Stimulated activated CD8-positive, alpha-beta memory T cell treated with anti-CD3 and anti-CD28 coated beads, Interleukin-4, amount 100 ng/mL, for 4 hours (primary cell): ENCODE measurements around the gene CHD5.

Source experiments
- DNase-seq, 2 donors: peaks; one replicate each; pipeline ENCODE4 v3.0.0-alpha.2; 2020; ENCODE audit warnings: low read depth in 2 of 2, low spot score in 1 of 2

Gene CHD5

DNA sequence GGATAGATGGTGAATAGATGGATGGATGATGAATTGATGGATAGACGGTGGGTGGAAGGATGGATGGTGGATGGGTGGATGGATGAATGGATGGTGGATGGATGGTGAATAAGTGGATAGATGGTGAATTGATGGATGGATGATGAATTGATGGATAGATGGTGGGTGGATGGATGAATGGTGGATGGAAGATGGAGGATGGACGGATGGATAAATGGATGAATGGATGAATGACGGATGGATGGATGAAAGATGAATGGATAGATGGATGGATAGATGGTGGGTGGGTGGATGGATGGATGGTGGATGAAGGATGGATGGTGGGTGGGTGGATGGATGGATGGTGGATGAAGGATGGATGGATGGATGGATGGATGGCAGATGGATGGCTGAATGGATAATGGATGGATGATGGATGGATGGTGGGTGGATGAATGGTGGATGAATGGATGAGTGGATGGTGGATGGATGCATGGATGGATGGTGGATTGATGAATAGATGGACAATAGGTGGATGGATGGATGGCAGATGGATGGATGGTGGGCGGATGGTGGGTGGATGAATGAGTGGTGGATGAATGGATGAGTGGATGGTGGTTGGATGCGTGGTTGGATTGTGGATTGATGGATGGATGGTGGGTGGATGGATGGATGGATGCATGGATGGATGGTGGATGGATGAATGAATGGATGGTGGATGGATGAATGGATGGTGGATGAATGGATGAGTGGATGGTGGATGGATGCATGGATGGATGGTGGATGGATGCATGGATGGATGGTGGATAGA is 5.3 kb downstream of the CHD5 start:
- DNase-seq, result no peak

DNA sequence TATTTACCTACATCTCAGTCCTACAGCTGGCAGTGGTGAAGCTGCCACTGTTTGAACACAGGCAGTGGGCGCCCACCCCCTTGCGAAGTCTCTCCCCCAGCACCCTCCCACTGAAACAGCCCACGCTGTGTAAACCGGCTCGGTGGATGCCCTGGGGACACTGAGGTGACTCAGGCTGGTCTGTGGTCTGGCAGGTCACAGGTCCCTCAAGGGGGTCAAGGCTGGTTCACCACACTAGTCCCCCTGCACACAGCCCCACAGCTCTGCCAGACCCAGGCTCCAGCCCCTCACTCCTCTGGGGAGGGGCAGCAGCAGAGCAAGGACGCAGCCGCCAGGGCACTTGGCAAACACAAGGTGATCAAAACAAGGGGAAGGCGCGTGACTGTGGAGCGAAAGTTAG is 7.6 kb downstream of the CHD5 start:
- no peak for DNase-seq

DNA sequence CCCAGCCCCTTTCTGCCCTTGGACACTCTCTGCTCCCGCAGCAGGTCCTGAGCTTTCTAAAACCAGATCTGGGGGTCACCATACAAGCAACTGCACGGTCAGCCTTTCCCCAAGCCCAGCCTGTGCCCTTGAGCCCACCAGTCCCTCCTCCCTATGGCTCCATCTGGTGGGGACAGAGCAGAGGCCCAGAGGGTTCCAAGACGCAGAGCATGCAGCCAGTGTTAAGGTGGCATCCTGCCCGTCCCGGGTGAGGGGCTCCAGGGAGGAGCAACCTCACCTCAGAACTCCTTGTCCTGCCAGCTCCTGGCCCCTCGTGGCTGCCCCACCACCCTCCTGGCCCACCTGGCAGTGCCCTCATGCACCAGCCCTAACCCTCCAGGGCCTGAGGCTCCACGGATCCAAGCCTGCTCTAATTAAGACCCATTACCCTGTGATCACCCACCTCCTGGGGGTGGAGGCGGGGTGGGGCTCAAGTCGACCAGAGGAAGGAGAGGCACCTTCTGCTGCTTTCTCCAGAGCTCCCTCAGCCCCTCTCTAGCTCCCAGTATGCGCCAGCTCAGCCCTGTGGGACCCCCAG is 8.5 kb downstream of the CHD5 start:
- no peak for DNase-seq

DNA sequence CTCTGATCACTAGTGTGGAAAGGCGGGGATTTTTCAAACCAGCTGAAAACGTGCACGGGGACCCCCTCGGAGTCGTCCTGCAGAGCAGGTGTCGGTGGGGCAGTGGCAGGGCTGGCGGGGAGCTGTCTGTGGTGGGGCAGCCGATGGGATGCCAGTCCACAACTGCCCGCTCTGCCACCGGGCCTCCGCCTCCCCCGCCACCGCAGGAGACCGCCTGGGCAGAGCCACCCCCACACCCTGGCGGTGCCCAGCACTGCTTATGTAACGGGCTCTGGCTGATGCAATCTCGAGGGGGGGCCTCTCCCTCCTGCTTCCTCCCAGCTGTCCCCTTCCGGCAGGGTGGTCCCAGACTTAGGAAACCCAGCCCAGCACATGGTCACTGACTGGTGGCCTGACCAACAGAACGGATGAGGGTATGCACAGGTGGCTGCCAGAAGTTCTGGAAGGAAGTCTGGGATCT is 9.3 kb downstream of the CHD5 start:
- DNase-seq, result no peak

DNA sequence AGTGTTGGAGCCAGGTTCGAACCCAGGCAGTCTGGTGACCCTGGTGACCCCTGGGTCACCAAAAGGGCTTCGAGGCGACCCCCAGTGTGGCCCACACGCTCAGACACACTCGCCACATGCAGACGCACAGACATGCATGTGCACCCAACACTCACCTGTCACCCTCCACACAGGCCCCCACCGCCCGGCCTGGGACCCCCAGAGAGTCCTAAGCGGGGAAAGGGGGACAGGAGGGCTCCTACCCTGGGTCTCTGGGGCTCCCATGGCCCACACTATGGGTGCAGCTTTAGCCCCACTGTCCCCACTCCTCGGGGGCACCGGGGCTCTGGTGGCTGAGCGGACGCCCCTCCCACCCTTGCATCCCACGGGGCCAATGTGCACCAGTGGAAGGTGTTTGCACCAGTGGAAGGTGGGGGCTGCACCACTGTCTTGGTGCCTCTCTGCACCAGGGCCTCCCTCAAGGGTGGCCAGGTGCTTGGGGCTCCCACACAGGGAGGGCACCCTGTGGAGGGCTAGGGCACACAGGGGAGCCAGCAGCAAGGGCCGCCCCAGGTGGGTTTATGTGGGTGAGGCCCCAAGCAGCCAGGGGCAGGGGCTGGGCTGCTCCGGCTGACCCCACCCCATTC is 9.9 kb downstream of the CHD5 start:
- DNase-seq, result no peak

DNA sequence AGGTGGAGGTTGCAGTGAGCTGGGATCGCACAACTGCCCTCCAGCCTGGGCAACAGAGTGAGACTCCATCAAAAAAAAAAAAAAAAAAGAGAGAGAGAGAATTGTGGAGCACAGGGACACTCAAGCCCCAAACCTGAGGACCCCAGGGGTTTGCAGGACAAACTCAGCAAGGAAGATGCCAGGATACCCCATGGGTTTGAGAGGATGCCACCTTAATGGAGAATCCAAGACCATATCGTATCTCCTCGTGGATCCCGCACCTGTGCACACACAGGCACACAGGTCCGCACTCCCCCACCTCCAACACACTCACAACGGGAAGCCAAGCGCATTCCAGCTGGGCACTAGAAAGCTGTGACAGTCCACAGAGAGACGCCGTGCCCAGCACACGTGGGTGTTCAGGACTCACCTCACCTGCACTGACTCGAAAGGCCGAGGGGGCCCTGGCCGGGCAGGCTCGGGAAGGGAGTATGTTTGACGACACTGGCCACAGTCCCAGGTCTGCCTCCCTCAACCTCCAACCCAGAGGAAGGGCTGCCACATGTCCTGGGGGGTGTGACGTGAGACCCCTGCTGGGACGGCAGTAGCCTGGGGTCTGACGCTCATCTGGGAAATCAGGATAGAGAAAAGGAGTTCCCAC is 11.1 kb downstream of the CHD5 start:
- no peak for DNase-seq

DNA sequence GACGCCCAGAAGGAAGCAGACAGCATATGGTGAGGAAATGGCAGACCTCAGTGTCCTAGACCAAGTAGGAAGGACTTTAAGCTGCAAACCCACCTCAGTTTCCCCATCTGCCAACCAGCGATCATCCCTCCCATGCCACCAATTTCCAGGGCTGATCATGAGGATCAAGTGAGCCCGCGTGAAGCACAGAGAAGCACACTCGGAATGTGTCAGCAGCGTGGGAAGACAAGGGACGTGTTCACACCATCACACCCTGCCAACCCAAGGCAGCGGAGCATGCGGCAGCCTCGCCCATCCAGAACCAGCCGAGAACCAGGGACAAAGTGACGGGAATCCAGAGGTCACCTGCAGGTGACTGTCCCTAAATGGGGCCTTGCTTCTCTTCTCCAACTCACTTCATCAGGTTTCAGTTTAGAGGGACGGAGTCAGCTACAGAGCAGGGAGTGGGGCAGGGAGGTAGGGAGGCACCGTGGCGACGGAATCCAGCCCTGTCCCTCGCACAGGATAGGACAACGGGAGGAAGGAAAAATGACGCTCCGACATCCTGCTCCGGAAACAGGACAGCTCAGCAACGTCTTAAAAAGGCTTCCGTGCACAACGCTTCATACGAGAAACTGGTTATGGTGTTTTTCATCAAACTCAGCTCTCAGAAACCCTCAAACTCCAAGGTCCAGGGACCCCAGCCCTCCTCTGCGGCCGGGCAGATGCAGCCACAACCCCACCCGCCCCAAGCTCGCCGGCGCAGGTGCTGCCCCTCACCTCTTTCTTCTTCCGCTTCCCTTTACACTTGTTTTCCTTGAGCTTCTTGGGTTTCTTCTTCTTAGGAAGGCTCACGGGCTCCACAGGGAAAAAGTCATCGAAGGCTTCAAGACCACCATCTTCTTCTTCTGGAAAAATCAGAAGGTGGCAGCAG is 12.5 kb downstream of the CHD5 start:
- no peak for DNase-seq

DNA sequence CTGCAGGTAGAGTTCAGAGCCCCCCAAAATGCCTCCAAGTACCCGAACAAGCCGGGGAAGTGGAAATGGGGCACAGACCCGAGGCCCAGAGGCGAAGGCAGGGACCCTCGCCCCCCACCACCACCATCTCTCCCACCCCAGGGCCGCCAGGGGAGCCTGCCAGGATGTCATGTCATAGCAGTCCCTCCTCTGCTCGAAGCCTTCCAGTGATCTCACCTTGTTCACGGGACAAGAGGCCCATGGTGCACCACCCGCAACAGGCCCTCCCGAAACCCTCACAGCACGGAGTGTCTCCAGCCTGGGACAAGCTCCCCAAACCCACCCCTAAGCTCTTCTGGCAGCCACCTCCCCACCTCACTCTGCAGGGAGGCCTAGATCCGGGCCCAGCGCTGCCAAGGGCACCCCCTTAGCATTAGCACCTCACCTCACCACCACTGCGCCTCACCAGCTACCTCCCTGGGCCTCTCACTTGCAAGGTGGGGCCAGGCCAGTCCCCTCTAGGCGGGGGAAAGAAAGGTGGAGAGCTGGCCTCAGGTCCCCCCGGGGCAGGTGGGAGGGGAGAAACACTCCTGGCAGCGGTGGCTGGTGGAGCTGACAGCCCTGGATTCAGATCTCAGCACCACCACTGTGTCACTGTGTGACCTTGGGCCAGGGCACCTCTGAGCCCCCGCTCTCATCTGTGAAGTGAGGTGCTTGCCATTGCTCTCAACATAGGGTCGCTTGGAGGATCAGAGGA is 13.3 kb downstream of the CHD5 start:
- no peak for DNase-seq

DNA sequence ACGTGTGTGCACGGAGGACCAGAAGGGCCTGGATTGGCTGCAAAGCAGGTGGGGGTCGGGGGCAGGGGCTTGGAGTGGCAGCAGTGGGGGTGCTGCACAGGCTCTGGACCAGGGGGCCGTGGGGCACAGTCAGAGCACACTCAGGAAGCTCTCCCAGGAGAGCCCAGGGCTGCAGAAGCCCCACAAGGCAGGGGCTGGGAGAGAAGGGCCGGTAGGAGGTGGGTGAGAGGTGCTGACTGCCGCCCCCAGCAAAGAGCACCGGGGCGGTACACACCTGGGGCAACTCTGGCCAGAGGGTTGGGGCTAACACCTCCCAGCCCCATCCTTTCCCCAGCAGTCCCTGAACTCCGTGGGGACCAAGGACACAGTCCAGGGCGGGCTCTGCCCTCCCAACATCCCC is 13.9 kb downstream of the CHD5 start:
- no peak for DNase-seq

DNA sequence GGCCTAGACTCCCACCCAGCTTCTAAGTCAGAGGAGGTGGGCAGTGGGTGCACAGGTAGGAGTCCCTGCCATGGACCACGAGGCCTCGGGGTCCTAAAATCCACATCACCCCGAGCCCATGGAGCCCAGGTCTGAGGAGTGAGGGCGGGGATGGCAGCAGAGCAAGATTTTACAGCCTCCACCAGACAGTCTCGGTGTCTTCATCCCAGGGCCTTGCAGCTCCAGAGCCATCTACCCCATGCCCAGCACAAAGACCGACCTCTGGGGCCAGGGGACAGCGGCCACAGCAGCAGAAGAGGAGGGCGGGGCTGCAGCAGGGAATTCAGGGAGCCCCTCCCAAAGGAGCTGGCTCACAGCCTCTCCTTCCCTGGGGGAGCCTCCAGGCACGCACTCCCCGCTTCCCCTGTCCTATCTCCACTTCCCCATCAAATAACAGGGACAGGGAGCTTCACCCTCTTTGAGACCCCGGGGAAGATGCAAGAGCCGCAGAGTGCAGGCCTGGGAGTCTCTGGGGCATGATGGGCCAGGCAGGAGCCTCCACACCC is 14.6 kb downstream of the CHD5 start:
- no peak for DNase-seq

DNA sequence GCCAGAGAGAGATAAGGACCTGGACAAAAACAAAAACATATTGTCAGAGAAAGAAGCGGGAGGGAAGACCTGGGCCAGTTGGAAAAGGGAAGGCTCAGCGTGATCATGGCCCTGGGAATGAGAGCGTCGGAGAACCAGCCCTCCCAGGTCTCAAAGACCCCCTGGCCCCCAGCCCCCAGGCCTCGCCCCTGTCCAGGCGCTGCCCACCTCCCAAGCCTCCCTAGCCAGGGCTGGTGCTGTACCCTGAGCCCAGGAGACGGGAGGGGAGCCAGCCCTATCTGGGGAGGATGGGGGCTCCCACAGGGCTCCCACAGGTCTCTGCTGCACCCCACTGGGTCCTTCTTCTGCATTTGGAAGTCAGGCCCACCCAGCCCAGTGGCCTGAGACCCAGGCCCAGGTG is 15.1 kb downstream of the CHD5 start:
- DNase-seq, result no peak

DNA sequence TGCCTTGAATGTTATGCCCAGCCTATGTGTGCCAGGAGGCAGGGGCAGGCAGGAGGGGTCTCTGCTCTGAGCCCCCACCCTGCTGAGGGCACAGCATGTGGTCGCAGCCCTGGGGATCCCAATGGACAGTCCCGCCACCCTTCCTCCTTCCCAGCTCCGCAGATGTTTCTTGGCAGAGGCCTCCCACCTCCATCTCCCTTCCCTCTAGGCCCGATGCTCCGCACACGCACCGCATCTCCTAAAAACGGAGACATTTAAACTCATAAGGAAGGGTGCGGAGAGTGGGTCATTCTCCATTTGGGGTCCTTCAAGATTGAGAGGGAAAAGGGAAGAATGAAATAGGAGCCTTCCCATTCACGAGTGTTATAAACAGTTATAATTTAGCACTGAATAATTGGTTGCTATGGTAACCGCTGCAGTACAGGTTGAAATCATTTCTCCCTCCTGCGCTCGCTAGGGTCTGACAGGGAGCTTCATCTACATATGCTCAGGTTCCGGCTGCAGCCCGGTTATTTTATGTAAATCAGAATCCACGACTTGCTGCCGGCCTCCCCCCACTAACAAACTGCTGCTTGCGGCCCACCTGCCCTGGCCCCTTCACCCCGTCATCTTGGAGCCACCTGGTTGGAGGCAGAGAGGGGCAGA is 16.0 kb downstream of the CHD5 start:
- DNase-seq, result no peak

DNA sequence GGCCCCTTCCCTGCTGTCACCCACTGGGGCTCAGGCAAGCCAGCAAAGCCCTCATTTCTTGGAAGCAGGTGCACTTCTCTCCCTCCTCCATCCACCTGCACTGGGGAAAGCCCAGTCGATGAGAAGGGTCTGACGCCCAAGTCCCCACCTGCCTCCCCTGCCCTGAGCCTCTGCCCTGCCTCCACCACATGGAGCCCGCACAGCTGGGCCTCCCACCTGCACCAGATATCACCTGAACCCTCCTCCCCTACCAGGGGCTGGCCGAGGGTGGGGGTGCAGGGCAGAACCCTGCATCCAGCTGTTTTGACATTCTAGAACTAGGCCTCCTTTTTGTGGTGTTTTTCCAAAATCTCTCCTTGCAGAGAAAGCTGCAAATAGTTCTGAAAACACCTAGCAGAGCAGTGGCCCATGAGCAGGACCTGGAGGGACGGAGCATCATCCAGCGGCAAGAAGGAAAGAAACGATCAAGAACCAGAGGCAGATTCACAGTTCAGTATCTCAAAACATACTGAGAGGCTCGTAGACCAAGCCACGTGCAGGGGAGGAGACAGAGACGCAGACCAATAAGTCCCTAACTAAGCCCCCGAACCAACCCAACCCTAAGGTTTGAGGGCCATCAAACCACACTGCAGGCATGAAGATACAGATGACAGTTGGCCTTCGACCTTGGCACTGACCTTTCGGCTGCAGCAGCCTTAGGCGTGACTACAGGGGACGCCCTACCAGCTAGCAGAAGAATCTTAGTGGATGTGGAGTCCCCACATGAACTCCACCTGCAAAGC is 16.7 kb downstream of the CHD5 start:
- no peak for DNase-seq

DNA sequence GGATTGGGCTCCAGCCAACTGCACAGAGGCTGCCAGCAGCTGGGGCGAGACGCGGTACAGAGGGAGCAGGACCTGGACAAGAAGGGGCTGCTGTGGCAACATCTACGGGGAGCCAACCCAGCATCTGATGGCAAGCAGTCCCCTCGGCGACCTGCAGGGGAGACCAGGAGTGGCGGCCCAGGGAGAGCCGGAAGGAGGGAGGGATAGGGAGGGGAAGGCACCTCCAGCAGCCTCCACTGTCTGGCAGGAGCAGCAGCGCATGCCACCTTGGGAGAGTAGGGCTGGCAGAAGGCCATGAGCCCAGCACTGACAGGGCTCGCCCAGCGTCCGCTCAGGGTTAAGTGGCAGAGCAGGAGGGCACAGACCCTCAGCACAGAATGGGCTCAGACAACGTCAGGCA is 17.3 kb downstream of the CHD5 start:
- DNase-seq, result no peak

DNA sequence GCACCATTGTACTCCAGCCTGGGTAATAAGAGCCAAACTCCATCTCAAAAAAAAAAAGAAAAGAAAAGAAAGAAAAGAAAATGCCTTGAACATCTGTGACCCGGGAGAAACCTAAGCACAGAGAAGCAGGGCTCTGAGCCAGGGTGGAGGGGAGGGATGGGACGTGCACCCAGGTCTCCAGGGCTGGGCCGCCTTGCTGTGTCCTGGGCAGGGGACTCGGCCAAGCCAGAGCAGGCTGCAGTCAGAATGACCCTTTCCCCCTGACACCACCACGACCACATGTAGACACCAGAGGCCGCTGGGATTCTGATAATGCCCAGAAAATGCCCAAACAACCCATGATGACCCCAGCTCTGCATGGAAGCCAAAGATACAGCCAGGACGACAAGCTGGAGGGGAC is 17.8 kb downstream of the CHD5 start:
- no peak for DNase-seq

DNA sequence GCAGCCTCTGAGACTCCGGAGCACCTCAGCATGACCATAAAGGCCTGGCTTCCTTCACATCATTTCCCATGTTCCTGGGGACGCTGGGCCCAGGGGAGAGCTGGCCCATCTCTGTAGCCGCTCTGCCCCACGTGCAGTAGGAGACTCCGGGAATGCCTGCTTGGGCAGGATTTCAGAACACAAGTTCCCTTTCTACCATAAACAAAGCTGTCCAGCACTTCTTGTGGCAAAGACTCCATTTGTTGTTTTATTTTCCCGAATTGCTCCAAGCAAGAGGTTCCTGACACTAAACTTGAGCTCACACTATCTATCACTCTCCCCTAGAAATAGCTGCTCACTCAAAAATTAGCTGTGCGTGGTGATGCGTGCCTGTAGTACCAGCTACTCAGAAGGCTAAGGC is 21.9 kb downstream of the CHD5 start:
- DNase-seq, result no peak

DNA sequence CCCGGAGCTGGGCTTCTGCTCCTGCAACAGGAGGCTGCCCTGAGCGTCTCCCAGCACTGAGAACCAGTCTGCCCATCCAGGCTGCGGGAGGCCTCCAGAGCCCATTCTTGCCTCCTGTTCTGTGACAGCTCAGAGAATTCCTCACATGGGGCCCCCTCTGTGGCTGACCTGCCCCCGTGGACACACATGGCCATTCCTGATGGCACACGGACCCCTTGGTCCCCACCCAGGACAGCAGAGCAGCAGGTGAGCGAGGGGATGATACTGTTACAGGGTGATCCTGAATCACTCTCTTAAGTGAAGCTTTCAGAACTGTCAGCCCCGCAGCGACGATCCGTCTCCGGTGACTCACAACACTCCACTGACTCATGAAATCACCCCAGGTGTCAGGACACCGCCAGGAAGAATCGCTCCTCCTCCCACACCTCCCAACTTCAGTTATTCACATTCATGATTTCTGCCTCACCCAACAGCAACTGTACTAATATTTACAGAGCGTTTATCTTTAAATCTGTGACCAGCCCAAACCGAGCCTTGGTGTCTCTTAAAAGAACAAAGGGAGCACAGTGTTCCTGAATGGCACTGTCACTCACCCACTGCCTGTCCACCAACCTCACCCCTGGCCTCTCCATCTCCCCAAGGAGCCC is 22.5 kb downstream of the CHD5 start:
- DNase-seq, result no peak

DNA sequence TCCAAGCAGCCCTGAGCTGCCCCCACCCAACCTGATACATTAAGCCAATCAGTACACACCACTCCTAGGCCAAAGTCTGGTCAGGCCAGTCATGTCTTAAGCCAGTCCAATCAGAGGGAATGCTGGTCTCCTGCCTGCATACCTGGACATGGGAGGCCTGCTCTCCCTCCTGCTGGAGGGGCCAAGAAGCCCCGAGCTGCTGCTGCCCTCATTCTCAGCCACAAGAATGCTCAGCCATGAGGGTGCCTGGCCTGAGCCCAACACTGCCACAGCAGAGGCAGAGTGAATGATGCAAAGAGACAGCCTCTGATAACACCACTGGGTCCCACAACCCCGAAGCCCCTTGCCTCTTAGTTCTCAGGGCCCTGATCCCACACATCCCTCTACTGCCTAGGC is 23.0 kb downstream of the CHD5 start:
- DNase-seq, result no peak
